Glomerular visceral epithelial cell (primary cell): Measurements from ENCODE around the gene CCDC192.

Source experiments
- DNase-seq: peaks from one replicate; pipeline ENCODE4 v3.0.0-alpha.2; 2016; ENCODE audit errors: extremely low spot score

The CCDC192 gene

GRCh38 chr5:127922603-127923002 lies 219.4 kb downstream of the CCDC192 start:
- no peak for DNase-seq

- peak; percentile 13 for DNase-seq
Measured at GRCh38 chr5:127923804-127924570, 220.8 kb downstream of the CCDC192 start.

DNA sequence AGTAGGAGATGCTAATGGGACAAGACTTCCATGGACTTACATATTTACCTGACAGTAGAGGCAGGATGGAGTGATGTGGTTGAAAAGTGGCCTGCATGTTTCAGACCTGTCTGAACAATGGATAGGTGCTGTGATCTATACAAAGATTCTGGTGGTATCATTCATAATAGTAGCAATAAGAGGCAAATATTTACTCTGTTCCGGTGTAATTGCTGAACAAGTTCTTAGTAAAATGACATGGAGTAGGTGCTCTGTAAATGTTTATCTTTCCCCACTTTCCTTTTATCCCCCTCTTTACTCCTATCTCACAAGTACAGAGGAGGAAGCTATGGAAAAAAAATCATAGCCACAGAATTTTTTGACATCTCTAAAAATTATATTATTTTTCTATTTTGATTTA lies 221.4 kb downstream of the CCDC192 start:
- DNase-seq = no peak

DNA sequence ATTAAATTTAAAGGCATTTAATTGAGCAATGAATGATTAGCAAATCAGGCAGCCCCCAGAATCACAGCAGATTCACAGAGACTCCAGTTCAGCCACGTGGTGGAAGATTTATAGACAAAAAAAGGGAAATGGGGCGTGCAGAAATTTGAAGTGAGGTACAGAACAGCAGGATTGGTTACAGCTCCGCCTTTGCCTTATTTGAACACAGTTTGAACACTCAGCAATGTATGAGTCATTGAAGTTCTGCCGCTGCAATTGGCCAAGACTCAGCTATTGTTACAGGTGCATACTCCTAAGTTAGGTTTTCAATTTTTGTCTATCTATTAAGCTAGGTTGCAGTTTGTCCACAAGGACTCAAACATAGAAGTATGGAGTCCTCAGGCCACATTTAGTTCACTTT lies 222.7 kb downstream of the CCDC192 start:
- no peak for DNase-seq

- DNase-seq = no peak
Measured at GRCh38 chr5:127926974-127927373, 223.8 kb downstream of the CCDC192 start.

GRCh38 chr5:127928053-127928452 lies 224.9 kb downstream of the CCDC192 start:
- no peak for DNase-seq

GRCh38 chr5:127930311-127930710 lies 227.1 kb downstream of the CCDC192 start:
- peak; percentile 75 for DNase-seq

- DNase-seq = no peak
Measured at GRCh38 chr5:127931396-127931795, 228.2 kb downstream of the CCDC192 start.

- no peak for DNase-seq
Measured at GRCh38 chr5:127933348-127933747, 230.2 kb downstream of the CCDC192 start.

DNA sequence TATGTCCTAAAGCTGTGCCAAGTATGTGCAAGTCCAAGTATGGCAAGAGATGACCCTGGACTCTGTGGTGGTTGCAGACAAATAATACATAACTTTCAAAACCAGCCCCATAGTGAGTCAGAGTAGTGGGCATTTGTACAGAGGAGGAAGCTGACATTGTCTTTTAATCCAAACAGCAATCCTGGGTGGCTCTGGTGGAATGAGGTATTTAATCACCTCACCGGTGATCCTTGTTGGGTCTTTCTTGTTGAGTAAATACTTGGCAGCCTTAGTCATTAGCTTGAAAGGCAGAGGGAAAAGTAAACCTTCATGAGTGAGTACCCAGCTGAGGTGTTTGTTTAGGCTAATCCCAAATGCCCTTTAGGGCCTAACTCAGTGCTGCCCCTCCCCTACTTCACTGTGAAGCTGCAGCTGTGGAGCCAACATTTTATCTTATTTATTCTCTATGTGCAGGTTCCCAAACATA lies 231.6 kb downstream of the CCDC192 start:
- peak; percentile 93 for DNase-seq

DNA sequence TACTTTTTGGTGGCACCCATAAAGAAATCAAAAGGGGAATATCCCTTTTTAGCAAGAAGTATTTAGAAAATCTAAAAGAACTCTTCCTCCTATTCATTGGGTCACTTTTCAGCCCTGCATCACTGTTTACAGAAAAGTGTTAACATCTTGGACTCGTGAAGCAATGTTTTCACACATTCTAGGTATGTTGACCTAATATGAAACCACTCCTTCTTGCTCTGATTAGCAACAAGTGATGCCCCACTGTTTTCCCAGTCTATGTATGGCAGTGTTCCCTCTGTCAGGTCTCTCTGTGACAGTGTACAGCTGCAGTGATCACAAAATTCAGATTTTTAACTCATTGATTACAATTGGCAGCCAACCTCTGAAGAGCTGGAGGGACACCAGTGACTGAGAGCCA lies 232.2 kb downstream of the CCDC192 start:
- no peak for DNase-seq

- DNase-seq = no peak
Measured at GRCh38 chr5:127936439-127936972, 233.3 kb downstream of the CCDC192 start.

DNA sequence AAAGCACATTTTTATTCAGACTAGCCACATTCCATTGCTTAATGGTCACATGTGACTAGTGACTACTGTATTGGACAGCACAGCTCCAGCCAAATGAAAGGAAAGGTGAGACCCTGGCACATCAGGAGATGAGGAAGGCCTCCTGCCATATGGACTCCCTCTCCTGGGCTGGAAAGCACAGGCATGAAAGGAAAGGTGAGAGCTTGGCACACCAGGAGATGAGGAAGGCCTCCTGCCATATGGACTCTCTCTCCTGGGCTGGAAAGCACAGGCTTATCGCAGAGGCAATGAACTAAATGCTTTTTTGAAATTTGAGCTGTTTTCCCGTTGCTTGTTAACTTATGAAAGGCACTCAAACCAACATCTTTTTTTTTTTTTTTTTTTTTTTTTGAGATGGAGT lies 235.6 kb downstream of the CCDC192 start:
- DNase-seq = no peak

GRCh38 chr5:127940854-127941253 lies 237.7 kb downstream of the CCDC192 start:
- no peak for DNase-seq

GRCh38 chr5:127941646-127942045 lies 238.5 kb downstream of the CCDC192 start:
- DNase-seq = no peak

DNA sequence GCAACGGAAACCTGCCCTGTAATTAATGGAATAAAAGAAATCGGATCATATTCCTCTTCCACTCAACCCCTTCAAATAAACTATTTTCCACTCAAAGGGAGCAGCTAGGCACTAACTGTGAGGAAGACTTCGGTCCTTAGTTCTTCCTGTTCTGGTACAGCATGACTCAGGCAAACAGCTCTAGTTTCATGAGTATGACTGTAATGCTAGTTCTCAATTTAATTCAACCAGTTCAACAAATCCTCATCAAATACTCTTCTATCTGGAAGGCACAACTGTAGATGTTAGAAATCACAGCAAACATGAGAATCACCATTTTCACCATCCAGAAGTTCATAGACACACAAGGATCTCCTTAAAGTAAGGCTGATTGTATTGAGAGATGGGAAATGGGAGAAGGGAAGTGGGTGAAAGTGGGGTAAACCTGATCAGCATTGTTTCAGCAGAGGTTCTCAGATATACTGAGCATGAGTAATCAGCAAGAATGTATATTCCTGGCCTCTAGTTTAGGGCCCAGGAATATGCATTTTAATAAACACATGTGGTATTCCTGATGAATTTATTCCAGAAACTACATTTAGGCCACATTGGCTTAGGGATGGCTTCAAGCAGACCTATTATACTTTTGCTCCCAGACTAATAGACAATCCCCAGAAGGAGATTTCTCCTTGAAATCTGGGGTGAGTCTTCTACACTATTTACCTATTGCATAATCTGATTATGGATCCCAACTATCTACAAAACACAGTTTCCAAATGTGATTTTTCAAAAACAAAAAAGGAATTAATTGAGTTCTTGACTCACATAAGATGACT lies 239.3 kb downstream of the CCDC192 start:
- no peak for DNase-seq

DNA sequence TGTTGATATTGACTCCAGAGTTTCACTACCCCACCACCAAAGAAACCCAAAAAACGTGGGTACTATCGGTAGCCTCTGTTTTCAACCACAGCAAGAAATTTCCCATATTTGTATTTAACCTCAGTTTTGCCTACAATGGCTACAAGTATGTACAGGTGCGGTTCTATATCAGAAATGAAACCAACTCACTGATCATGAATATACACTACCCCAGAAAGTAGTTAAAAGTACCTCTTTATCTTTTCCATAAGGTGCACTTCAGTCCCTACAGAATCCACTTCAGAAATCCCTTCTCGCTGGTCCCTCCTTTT lies 239.8 kb downstream of the CCDC192 start:
- no peak for DNase-seq

- DNase-seq = no peak
Measured at GRCh38 chr5:127944125-127944524, 240.9 kb downstream of the CCDC192 start.

DNA sequence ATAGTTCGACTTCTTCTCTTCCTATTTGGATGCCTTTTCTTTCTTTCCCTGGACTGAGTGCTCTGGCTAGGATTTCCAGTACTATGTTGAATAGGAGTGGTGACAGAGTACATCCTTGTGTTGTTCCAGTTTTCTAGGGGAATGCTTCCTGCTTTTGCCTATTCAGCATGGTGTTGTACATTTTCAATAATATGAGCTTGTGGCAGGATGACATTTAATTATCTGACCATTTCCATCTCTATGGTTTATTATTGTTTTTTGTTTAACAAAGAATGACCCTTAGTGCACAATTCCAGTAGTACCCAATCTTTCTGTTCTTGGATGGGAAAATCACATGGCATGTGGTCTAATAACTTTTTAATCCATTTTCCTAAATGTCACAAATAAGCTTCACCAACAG lies 244.8 kb downstream of the CCDC192 start:
- no peak for DNase-seq

DNA sequence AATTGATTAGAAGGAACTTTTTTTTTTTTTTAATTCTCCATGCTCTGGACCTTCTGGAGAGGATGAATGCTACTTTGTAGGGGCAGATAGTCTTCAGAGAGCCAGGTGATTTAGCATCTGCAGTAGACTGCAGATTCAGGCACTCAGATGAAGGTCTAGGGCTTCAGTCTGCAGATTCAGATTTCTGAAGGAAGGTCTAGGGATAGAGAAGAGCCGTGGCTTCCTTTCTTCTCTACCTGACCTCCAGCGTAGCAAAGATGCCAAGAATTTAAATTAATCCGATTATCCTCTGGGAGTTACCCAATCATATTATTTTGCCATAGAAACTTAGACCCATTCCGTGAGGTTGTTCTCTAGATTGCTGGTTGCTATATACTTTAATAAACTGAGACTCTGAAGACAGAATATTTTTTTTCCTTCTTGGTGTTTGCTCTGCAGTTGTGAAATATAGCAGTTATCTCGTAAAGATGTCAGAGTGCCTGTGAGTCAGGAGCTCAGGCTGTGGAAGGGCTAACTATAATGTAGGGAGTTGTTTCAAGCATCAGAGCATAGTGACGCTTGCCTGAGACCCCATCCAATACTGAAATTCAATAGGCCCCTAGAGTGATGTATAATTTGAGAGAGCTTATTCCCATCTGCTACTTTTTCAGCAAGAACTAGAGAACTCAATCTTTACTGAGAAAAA lies 247.7 kb downstream of the CCDC192 start:
- DNase-seq = no peak

DNA sequence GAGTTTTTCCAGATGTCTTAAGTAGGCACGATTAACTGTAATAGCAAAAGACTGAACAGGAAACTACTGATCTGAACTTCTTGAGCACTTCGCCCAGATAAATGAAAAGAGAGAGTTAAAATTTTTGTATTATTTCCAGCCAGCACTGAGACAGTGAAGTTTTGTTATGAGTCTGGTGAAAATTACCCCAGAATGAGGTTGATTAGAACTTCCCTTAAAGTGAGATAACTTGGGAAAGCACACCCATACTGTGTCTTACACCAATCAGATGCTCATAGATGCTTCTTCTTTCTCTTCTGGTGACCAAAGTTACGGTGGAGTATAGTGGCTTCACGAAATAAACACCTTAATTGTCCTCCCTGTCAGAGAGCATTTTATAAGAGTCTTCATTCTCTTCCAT lies 248.6 kb downstream of the CCDC192 start:
- no peak for DNase-seq

GRCh38 chr5:127957183-127957582 lies 254.0 kb downstream of the CCDC192 start:
- peak; percentile 83 for DNase-seq
